ENCODE measurements around the gene SRC. TPM values are rescaled to one million over a fixed set of nuclear protein-coding genes. Genes with fewer than 3 reads are reported as not detected.

Gene SRC
- polyA plus RNA-seq, 1 of the 3 experiments (the other 2 are of a cell fraction), result 23.8 TPM

GRCh38 chr20:37437676-37438075 lies 91.7 kb downstream of the SRC start:
- Histone ChIP-seq H3K36me3 (replicated peaks in 1 of 2; ENCODE audit: control insufficient read depth in 1 of 2, insufficient read depth in 2 of 2, low read length in 1 of 2) (no peaks in the 10 kb centered on the region), H3K9me3 (no peaks in the 10 kb centered on the region), H3K27ac (ENCODE audit: low read depth in 2 of 2, low read length in 1 of 2) (no peak overlapping the region), H3K27me3 (ENCODE audit: insufficient read depth) (no peaks in the 10 kb centered on the region), H3K4me1 (ENCODE audit: control insufficient read depth in 1 of 2, insufficient read depth in 2 of 2, low read depth in 1 of 2, low read length in 1 of 2) (no peaks in the 10 kb centered on the region), H3K4me2 (no peak overlapping the region), H3K79me2 (ENCODE audit: insufficient read depth) (no peaks in the 10 kb centered on the region), H4K20me1 (ENCODE audit: insufficient read depth) (no peaks in the 10 kb centered on the region), H3K4me3 (ENCODE audit: low read depth in 2 of 2, low read length in 1 of 2) (no peak overlapping the region), H3K9me2 (no peaks in the 10 kb centered on the region), H3K9ac (no peak overlapping the region), H3F3A (replicated peaks; ENCODE audit: insufficient read depth) (no peaks in the 10 kb centered on the region), H2AFZ (ENCODE audit: low read depth) (no peak overlapping the region)
- 60% methylated on average over 4 of the region's 8 CpGs for WGBS (ENCODE audit: low lambda C conversion rate)
- DNase-seq, result no peak
- ChIA-PET POLR2A (no interaction called here), CTCF (no interaction called here)
- TF ChIP-seq NFIC (IDR thresholded peaks at IDR 0.05; ENCODE audit: borderline replicate concordance) (no peak), MAX (IDR thresholded peaks at IDR 0.05; ENCODE audit: low read depth) (no peak), FOXJ3 (CRISPR knock-in tag; IDR thresholded peaks at IDR 0.05) (no peak), TAF1 (IDR thresholded peaks at IDR 0.05; ENCODE audit: borderline replicate concordance, low read depth, low read length) (no peak), JUND (IDR thresholded peaks at IDR 0.05) (no peak), ZBTB33 (IDR thresholded peaks at IDR 0.05; ENCODE audit: borderline replicate concordance, low read depth) (no peak), RXRA (IDR thresholded peaks at IDR 0.05; ENCODE audit: borderline replicate concordance, low read depth) (no peak), PBX3 (IDR thresholded peaks at IDR 0.05) (no peak), USF1 (IDR thresholded peaks at IDR 0.05; ENCODE audit: borderline replicate concordance, low read depth) (no peak), USF2 (IDR thresholded peaks at IDR 0.05; ENCODE audit: borderline replicate concordance, low read depth, low read length) (no peak), SMC3 (IDR thresholded peaks at IDR 0.05; ENCODE audit: low read depth, low read length) (no peak), RFX5 (IDR thresholded peaks at IDR 0.05; ENCODE audit: low read length) (no peak), MEF2A (IDR thresholded peaks at IDR 0.05; ENCODE audit: borderline replicate concordance, low read depth) (no peak), NRF1 (IDR thresholded peaks at IDR 0.05; ENCODE audit: low read depth, low read length) (no peak), FOSL2 (IDR thresholded peaks at IDR 0.05; ENCODE audit: borderline replicate concordance, low read depth) (no peak), EZH2phosphoT487 (IDR thresholded peaks at IDR 0.05; ENCODE audit: borderline replicate concordance, low read depth) (no peak), TCF12 (IDR thresholded peaks at IDR 0.05) (no peak), GABPA (IDR thresholded peaks at IDR 0.05; ENCODE audit: low read depth) (no peak), RAD21 (IDR thresholded peaks at IDR 0.05; ENCODE audit: low read length) (no peak)

All from SK-N-SH (cell line).